Stimulated activated CD8-positive, alpha-beta memory T cell treated with anti-CD3 and anti-CD28 coated beads, Interleukin-12 subunit alpha, Interleukin-12 subunit beta, amount 100 ng/mL, for 24 hours (primary cell): ENCODE measurements around the gene PITPNC1.
"Not testable (repeated sequence)": the region's sequence is repeated elsewhere in the genome, so short reads cannot be mapped to it uniquely, and the experiment has no call there.

Experiments used
- DNase-seq: peaks from one replicate; pipeline ENCODE4 v3.0.0-alpha.2; 2020; ENCODE audit errors: extremely low read depth

The PITPNC1 gene

GRCh38 chr17:67401106-67401505 lies 24.0 kb downstream of the PITPNC1 start:
- DNase-seq = no peak

- DNase-seq = no peak
These were observed 24.8 kb downstream of the PITPNC1 start for GRCh38 chr17:67401598-67402504.

GRCh38 chr17:67403065-67403464 lies 26.0 kb downstream of the PITPNC1 start:
- DNase-seq = no peak

GRCh38 chr17:67403483-67403882 lies 26.4 kb downstream of the PITPNC1 start:
- no peak for DNase-seq

GRCh38 chr17:67408455-67408830 lies 31.4 kb downstream of the PITPNC1 start:
- DNase-seq = not testable (repeated sequence)

GRCh38 chr17:67411397-67411796 lies 34.3 kb downstream of the PITPNC1 start:
- DNase-seq = no peak

GRCh38 chr17:67412032-67412431 lies 35.0 kb downstream of the PITPNC1 start:
- no peak for DNase-seq

GRCh38 chr17:67412941-67413340 lies 35.9 kb downstream of the PITPNC1 start:
- no peak for DNase-seq

GRCh38 chr17:67413388-67413787 lies 36.3 kb downstream of the PITPNC1 start:
- DNase-seq = no peak

- no peak for DNase-seq
These were observed 37.0 kb downstream of the PITPNC1 start for GRCh38 chr17:67414130-67414529.

GRCh38 chr17:67414559-67414958 lies 37.5 kb downstream of the PITPNC1 start:
- DNase-seq = no peak

- no peak for DNase-seq
These were observed 38.2 kb downstream of the PITPNC1 start for GRCh38 chr17:67415291-67415690.

GRCh38 chr17:67417507-67417906 lies 40.4 kb downstream of the PITPNC1 start:
- DNase-seq = no peak

- DNase-seq = no peak
These were observed 43.9 kb downstream of the PITPNC1 start for GRCh38 chr17:67420994-67421393.

- no peak for DNase-seq
These were observed 44.8 kb downstream of the PITPNC1 start for GRCh38 chr17:67421869-67422273.

- DNase-seq = not testable (repeated sequence)
These were observed 45.2 kb downstream of the PITPNC1 start for GRCh38 chr17:67422296-67422695.

GRCh38 chr17:67422897-67423296 lies 45.8 kb downstream of the PITPNC1 start:
- no peak for DNase-seq

- DNase-seq = no peak
These were observed 48.6 kb downstream of the PITPNC1 start for GRCh38 chr17:67425571-67426160.

GRCh38 chr17:67427424-67427823 lies 50.3 kb downstream of the PITPNC1 start:
- DNase-seq = no peak

GRCh38 chr17:67430515-67430914 lies 53.4 kb downstream of the PITPNC1 start:
- not testable (repeated sequence) for DNase-seq

- no peak for DNase-seq
These were observed 54.4 kb downstream of the PITPNC1 start for GRCh38 chr17:67431249-67432015.

- no peak for DNase-seq
These were observed 56.3 kb downstream of the PITPNC1 start for GRCh38 chr17:67433248-67433924.
